Neuronal stem cell (in vitro differentiated cells): ENCODE results near the gene MKRN2.

Experiments used
- DNase-seq: peaks from one replicate; pipeline ENCODE4 v3.0.0-alpha.2; 2013; ENCODE audit warnings: low spot score
- H2AFZ ChIP-seq: one replicate; pipeline ENCODE4 v1.6.1; 2013; ENCODE audit warnings: mild to moderate bottlenecking, low read length, inconsistent platforms
- H2AK5ac ChIP-seq: 2 replicates; pipeline ENCODE4 v1.6.1; 2013; ENCODE audit warnings: low read depth, mild to moderate bottlenecking, inconsistent platforms, low read length, moderate library complexity, mixed read lengths
- H2BK120ac ChIP-seq: 2 replicates; pipeline ENCODE4 v1.6.1; 2013; ENCODE audit warnings: low read depth, mild to moderate bottlenecking, inconsistent platforms, low read length, moderate library complexity, mixed read lengths
- H2BK12ac ChIP-seq: one replicate; pipeline ENCODE4 v1.6.1; 2013; ENCODE audit warnings: low read length, inconsistent platforms
- H2BK15ac ChIP-seq: 2 replicates; pipeline ENCODE4 v1.6.1; 2013; ENCODE audit warnings: mild to moderate bottlenecking, low read length, inconsistent platforms, mixed read lengths
- H2BK5ac ChIP-seq: one replicate; pipeline ENCODE4 v1.6.1; 2013; ENCODE audit warnings: inconsistent platforms, mild to moderate bottlenecking, low read length, moderate library complexity
- H3K14ac ChIP-seq: one replicate; pipeline ENCODE4 v1.6.1; 2013; ENCODE audit warnings: low read length, inconsistent platforms
- H3K18ac ChIP-seq: 2 replicates; pipeline ENCODE4 v1.6.1; 2013; ENCODE audit warnings: low read length, inconsistent platforms
- H3K23ac ChIP-seq: 2 replicates; pipeline ENCODE4 v1.6.1; 2013; ENCODE audit warnings: low read depth, mild to moderate bottlenecking, mixed read lengths, low read length, inconsistent platforms; ENCODE audit not compliant: poor library complexity
- H3K27ac ChIP-seq: replicated peaks from 3 replicates; pipeline ENCODE4 v1.5.1; 2013; ENCODE audit warnings: low read length, inconsistent platforms
- H3K27me3 ChIP-seq, 3 experiments: 2 replicates each; pipeline ENCODE4 v1.6.1; 2013; ENCODE audit warnings: low read length in 3 of 3, mild to moderate bottlenecking in 2 of 3, inconsistent platforms in 1 of 3, low read depth in 1 of 3, mixed read lengths in 1 of 3, moderate library complexity in 1 of 3; ENCODE audit not compliant: control insufficient read depth in 3 of 3, insufficient read depth in 3 of 3
- H3K36me3 ChIP-seq, 2 donors: replicated peaks in 1 of 2; 2 replicates each; pipeline ENCODE4 v1.6.1; 2013; ENCODE audit warnings: low read length in 2 of 2; ENCODE audit not compliant: control insufficient read depth in 2 of 2, insufficient read depth in 2 of 2
- H3K4ac ChIP-seq: 2 replicates; pipeline ENCODE4 v1.6.1; 2013; ENCODE audit warnings: inconsistent platforms, mild to moderate bottlenecking, low read length, moderate library complexity
- H3K4me1 ChIP-seq, 2 donors: 1 replicate in 1 of 2; 2 replicates in 1 of 2; pipeline ENCODE4 v1.6.1; 2013; ENCODE audit warnings: low read length in 2 of 2, low read depth in 1 of 2; ENCODE audit not compliant: control insufficient read depth in 2 of 2, insufficient read depth in 1 of 2
- H3K4me2 ChIP-seq: one replicate; pipeline ENCODE4 v1.6.1; 2013; ENCODE audit warnings: mild to moderate bottlenecking, low read length, inconsistent platforms; ENCODE audit not compliant: insufficient read depth, poor library complexity, severe bottlenecking
- H3K4me3 ChIP-seq, 2 donors: 2 replicates each; pipeline ENCODE4 v1.5.1; 2013; ENCODE audit warnings: low read length in 2 of 2, mild to moderate bottlenecking in 2 of 2, inconsistent platforms in 1 of 2, moderate library complexity in 1 of 2
- H3K79me1 ChIP-seq: one replicate; pipeline ENCODE4 v1.6.1; 2013; ENCODE audit warnings: low read depth, mild to moderate bottlenecking, inconsistent platforms, low read length, moderate library complexity
- H3K9ac ChIP-seq: one replicate; pipeline ENCODE4 v1.6.1; 2013; ENCODE audit warnings: mild to moderate bottlenecking, low read depth, low read length, inconsistent platforms; ENCODE audit not compliant: poor library complexity
- H3K9me3 ChIP-seq, 2 donors: replicated peaks in 1 of 2; 2 replicates each; pipeline versions ENCODE3 to v1.6.1; 2013; ENCODE audit warnings: low read length in 2 of 2, mild to moderate bottlenecking in 2 of 2, inconsistent platforms in 1 of 2, low read depth in 1 of 2, mixed read lengths in 1 of 2, moderate library complexity in 1 of 2; ENCODE audit not compliant: control insufficient read depth in 2 of 2, insufficient read depth in 1 of 2
- H4K8ac ChIP-seq: one replicate; pipeline ENCODE4 v1.6.1; 2013; ENCODE audit warnings: low read depth, mild to moderate bottlenecking, inconsistent platforms, low read length, moderate library complexity
- H4K91ac ChIP-seq: one replicate; pipeline ENCODE4 v1.6.1; 2013; ENCODE audit warnings: low read length, low read depth, mild to moderate bottlenecking, inconsistent platforms; ENCODE audit not compliant: poor library complexity
- WGBS, 2 donors: extraction: QIAGEN DNeasy Blood & Tissue Kit; methylation state at CpG; one replicate each; pipeline ENCODE4 v1.1.7; 2013; ENCODE audit warnings: missing lambda C conversion rate in 2 of 2, mixed read lengths in 1 of 2; ENCODE audit not compliant: insufficient read length in 2 of 2, insufficient replicate concordance in 1 of 2; ENCODE audit errors: extremely low coverage in 2 of 2; 5-methylcytosine and 5-hydroxymethylcytosine counted together

Gene MKRN2

DNA sequence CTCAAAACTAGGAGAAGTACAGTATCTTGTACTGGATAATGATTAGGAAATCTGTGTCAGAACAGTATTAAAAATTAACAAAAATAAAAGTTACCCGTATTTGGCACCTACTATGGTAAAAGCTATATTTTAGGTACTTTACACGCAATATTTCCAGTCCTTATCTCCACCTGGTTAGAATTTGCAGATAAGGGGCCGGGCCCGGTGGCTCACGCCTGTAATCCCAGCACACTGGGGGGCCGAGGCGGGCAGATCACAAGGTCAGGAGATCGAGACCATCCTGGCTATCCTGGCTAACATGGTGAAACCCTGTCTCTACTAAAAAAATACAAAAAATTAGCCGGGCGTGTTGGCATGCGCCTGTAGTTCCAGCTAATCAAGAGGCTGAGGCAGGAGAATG is 40.0 kb upstream of the MKRN2 start:
- Histone ChIP-seq H3K27ac (no peak overlapping the region), H2BK15ac (no peak overlapping the region), H4K8ac (no peak overlapping the region), H2AFZ (no peak overlapping the region), H2BK12ac (no peak overlapping the region), H3K14ac (no peak overlapping the region), H3K79me1 (no peaks in the 10 kb centered on the region), H3K9ac (no peak overlapping the region), H3K4me2 (no peak overlapping the region), H3K4me3 (no peak overlapping the region), H3K4me1 (peaks cover 0 to 3% of the 10 kb centered on the region in 2 donors), H3K36me3 (peaks cover 15 to 52% of the 10 kb centered on the region in 2 donors), H2BK5ac (no peak overlapping the region), H3K23ac (no peak overlapping the region), H3K4ac (no peak overlapping the region), H4K91ac (no peak overlapping the region), H3K9me3 (peaks cover 0 to 5% of the 10 kb centered on the region in 2 donors), H3K18ac (no peak overlapping the region), H2BK120ac (no peak overlapping the region), H2AK5ac (no peak overlapping the region), H3K27me3 (no peaks in the 10 kb centered on the region)
- no CpG with 5 or more reads among the region's 11 CpGs for WGBS, 2 donors
- DNase-seq = no peak

DNA sequence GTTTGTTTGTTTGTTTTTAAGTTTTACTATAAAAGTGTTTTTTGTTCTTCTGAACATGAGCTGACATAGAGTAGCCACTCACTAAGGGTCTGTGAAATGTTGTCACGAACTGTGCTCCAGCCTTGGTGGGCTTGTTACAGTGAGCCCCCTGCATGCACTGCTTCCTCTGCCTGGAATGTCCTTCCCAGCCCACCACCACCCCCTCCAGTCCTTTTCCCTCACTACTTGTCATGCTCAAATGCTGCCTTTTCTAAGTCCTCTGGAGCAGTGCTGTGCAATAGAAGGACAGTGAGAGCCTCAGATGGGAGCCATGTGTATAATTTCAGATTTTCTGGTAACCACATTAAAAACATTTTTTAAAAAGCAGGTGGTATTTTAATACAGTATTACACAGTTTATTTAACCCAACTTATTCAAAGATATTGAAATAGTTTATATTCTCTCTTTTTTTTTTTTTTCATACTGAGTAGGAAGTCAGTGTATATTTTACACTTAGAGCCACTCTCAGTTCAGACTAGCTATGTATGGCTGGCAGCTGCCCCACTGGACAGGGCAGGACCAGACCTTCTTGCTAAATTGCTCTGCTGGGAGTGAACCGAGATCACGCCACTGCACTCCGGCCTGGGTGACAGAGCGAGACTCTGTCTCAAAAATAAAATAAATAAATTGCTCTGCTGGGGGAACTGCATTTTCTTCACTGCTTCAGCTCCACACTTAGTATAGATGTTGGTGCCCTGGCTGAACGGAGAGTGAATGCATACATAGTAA is 38.4 kb upstream of the MKRN2 start:
- Histone ChIP-seq H2BK15ac (no peak overlapping the region), H4K91ac (no peak overlapping the region), H3K27ac (no peak overlapping the region), H3K9ac (no peak overlapping the region), H3K27me3 (no peaks in the 10 kb centered on the region), H3K4me3 (no peak overlapping the region), H3K18ac (peak overlapping the region; percentile 19), H3K36me3 (peaks cover 15 to 58% of the 10 kb centered on the region in 2 donors), H3K4me2 (no peak overlapping the region), H3K4me1 (peaks cover 0 to 3% of the 10 kb centered on the region in 2 donors), H3K23ac (no peak overlapping the region), H2BK12ac (no peak overlapping the region), H3K4ac (no peak overlapping the region), H3K14ac (no peak overlapping the region), H4K8ac (no peak overlapping the region), H2BK5ac (no peak overlapping the region), H3K9me3 (peaks cover 0 to 5% of the 10 kb centered on the region in 2 donors), H3K79me1 (no peaks in the 10 kb centered on the region), H2AFZ (no peak overlapping the region), H2AK5ac (no peak overlapping the region), H2BK120ac (no peak overlapping the region)
- no peak for DNase-seq
- no CpG with 5 or more reads among the region's 6 CpGs for WGBS, 2 donors

DNA sequence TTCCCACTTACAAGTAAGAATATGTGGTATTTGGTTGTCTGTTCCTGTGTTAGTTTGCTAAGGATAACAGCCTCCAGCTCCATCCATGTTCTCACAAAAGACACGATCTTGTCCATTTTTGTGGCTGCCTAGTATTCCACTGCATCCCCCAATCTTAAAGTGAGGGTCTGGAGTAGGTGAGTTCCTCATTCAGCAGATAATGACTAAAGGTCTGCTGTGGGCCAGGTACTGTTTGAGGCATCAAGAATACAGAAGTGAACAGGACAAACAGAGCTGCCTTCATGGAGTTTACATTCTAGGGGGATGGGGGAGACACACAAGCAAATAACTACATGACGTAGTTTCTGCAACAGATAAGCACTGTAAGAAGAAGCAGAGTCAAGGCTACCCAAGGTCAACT is 35.9 kb upstream of the MKRN2 start:
- H4K8ac ChIP-seq = no peak overlapping the region
- H3K79me1 ChIP-seq = no peaks in the 10 kb centered on the region
- no peak overlapping the region for H3K4me2 ChIP-seq
- no CpG with 5 or more reads among the region's 2 CpGs for WGBS, 2 donors
- peaks cover 0 to 3% of the 10 kb centered on the region in 2 donors for H3K4me1 ChIP-seq
- peaks cover 15 to 50% of the 10 kb centered on the region in 2 donors for H3K36me3 ChIP-seq
- H2AFZ ChIP-seq = no peak overlapping the region
- no peak overlapping the region for H3K18ac ChIP-seq
- no peak overlapping the region for H3K14ac ChIP-seq
- no peak overlapping the region for H3K4ac ChIP-seq
- no peak overlapping the region for H3K23ac ChIP-seq
- H2BK12ac ChIP-seq = no peak overlapping the region
- no peak overlapping the region for H4K91ac ChIP-seq
- no peak overlapping the region for H2BK15ac ChIP-seq
- H3K9me3 ChIP-seq = peaks cover 0 to 5% of the 10 kb centered on the region in 2 donors
- no peak overlapping the region for H2BK5ac ChIP-seq
- H3K9ac ChIP-seq = no peak overlapping the region
- no peak overlapping the region for H3K4me3 ChIP-seq
- DNase-seq = no peak
- H2AK5ac ChIP-seq = no peak overlapping the region
- no peak overlapping the region for H2BK120ac ChIP-seq
- no peak overlapping the region for H3K27ac ChIP-seq
- no peaks in the 10 kb centered on the region for H3K27me3 ChIP-seq

DNA sequence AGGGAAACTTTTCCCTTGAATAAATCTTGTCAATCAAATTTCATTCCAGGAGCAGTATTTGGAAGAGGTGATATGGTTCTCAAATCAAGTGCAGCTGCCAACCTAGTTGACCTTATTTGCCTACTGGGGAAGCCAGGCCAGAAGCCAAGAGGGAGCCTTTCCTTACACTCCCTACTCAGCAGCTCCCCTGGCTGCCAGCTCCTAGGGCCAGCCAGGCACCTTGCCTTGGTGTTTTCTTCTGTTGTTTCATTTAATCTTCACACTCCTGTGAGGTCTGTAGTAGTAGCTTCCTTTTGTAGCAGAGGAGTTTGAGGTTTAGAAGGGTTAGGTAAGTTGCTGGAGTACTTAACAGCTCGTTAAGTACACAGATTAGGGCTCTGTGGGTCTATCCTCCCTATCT is 34.2 kb upstream of the MKRN2 start:
- H2AFZ ChIP-seq = no peak overlapping the region
- no peak for DNase-seq

More for the DNA sequence above, 34.2 kb upstream of the MKRN2 start:
- WGBS, 2 donors = no CpG with 5 or more reads among the region's 1 CpG
- Histone ChIP-seq H3K23ac (no peak overlapping the region), H3K4me2 (no peak overlapping the region), H2BK5ac (no peak overlapping the region), H3K4ac (no peak overlapping the region), H3K4me1 (no peaks in the 10 kb centered on the region), H2BK120ac (no peak overlapping the region), H3K9ac (no peak overlapping the region), H2BK12ac (no peak overlapping the region), H3K18ac (no peak overlapping the region), H3K27me3 (no peaks in the 10 kb centered on the region), H4K8ac (no peak overlapping the region), H2AK5ac (no peak overlapping the region), H3K4me3 (no peak overlapping the region), H3K79me1 (no peaks in the 10 kb centered on the region), H4K91ac (no peak overlapping the region), H3K36me3 (peaks cover 16 to 62% of the 10 kb centered on the region in 2 donors), H3K9me3 (peaks cover 0 to 5% of the 10 kb centered on the region in 2 donors), H2BK15ac (no peak overlapping the region), H3K27ac (no peak overlapping the region), H3K14ac (no peak overlapping the region)
